Activated naive CD4-positive, alpha-beta T cell treated with anti-CD3 and anti-CD28 coated beads, Interleukin-2, amount 10 ng/mL, durations not matched to agents 7 days and 5 days (primary cell): ENCODE results near the gene TPCN1.

ENCODE experiments used
- CTCF ChIA-PET: fragments of 350-600 bp; sonication (Branson Sonifier 250); formaldehyde crosslinking; loops from one replicate; lab custom pipeline; 2021; ENCODE audit warnings: antibody characterized with exemption; lab: Charles Lee
- DNase-seq: peaks from one replicate; pipeline ENCODE4 v3.0.0-alpha.2; 2020
- H3K27ac Mint-ChIP-seq: one replicate; pipeline ENCODE4 v1.8.0; 2021; ENCODE audit warnings: mild to moderate bottlenecking, moderate library complexity, mixed read lengths
- H3K27me3 Mint-ChIP-seq: one replicate; pipeline ENCODE4 v1.8.0; 2021; ENCODE audit warnings: mild to moderate bottlenecking, mixed read lengths
- H3K36me3 Mint-ChIP-seq: one replicate; pipeline ENCODE4 v1.8.0; 2021; ENCODE audit warnings: mixed read lengths
- H3K4me1 Mint-ChIP-seq: one replicate; pipeline ENCODE4 v1.8.0; 2021; ENCODE audit warnings: mixed read lengths
- H3K4me3 Mint-ChIP-seq: one replicate; pipeline ENCODE4 v1.8.0; 2021; ENCODE audit warnings: mild to moderate bottlenecking, moderate library complexity, mixed read lengths
- H3K9me3 Mint-ChIP-seq: one replicate; pipeline ENCODE4 v1.8.0; 2021; ENCODE audit warnings: mixed read lengths

TPCN1 gene

GRCh38 chr12:113245695-113246477, 24.6 kb downstream of the TPCN1 start:
- Mint-ChIP-seq H3K36me3 (peaks cover 8% of the 10 kb centered on the region), H3K27ac (no peak overlapping the region), H3K27me3 (no peaks in the 10 kb centered on the region), H3K4me1 (peaks cover 6% of the 10 kb centered on the region), H3K4me3 (no peak overlapping the region), H3K9me3 (no peaks in the 10 kb centered on the region)
- CTCF ChIA-PET, result no interaction called here
- DNase-seq, result no peak

DNA sequence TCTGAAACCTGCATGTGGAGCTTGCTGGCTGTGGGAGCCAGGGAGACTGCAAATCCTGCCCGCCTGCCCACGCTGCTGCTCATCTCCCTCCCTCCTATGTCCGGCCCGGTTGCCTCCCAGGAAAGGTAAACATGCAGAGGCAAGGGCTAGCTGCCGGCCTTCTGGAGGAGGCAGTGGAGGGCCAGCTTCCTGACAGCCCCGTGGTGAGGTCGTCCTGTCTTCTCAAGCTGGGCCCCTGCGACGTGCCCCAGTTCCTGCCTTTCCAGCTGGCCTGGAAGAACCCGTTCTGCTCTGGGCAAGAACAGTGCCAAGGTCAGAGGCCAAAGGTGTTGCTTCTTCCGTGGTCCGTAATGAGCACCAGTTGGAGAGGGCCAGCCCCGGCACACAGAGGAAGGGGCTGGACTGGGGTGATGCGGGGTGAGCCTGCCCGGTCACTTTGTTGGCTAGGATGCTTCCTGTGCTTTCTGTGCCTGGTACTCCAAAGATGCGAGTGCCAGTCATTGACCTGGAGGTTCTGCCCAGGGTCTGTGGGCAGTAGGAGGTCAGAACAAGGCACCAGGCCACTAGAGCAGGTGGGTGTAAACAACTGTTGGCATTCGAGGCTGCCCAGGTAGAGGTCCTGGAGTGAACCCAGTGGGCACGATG, 25.3 kb downstream of the TPCN1 start:
- CTCF ChIA-PET, result no interaction called here
- Mint-ChIP-seq H3K4me1 (peaks cover 6% of the 10 kb centered on the region), H3K4me3 (no peak overlapping the region), H3K27me3 (no peaks in the 10 kb centered on the region), H3K27ac (peak overlapping the region; percentile 29), H3K36me3 (peaks cover 8% of the 10 kb centered on the region), H3K9me3 (no peaks in the 10 kb centered on the region)
- DNase-seq, result no peak

GRCh38 chr12:113247123-113248050, 26.1 kb downstream of the TPCN1 start:
- no peak for DNase-seq
- Mint-ChIP-seq H3K27ac (no peak overlapping the region), H3K27me3 (no peaks in the 10 kb centered on the region), H3K4me1 (peaks cover 6% of the 10 kb centered on the region), H3K4me3 (no peak overlapping the region), H3K36me3 (peaks cover 14% of the 10 kb centered on the region), H3K9me3 (peaks cover 2% of the 10 kb centered on the region)
- CTCF ChIA-PET, result no interaction called here

GRCh38 chr12:113248051-113248825, 27.0 kb downstream of the TPCN1 start:
- CTCF ChIA-PET, result no interaction called here
- DNase-seq, result no peak
- Mint-ChIP-seq H3K4me1 (peaks cover 6% of the 10 kb centered on the region), H3K27me3 (no peaks in the 10 kb centered on the region), H3K36me3 (peaks cover 19% of the 10 kb centered on the region), H3K27ac (no peak overlapping the region), H3K9me3 (peaks cover 3% of the 10 kb centered on the region), H3K4me3 (no peak overlapping the region)

GRCh38 chr12:113248842-113249435, 27.7 kb downstream of the TPCN1 start:
- CTCF ChIA-PET, result no interaction called here
- H3K4me1 Mint-ChIP-seq, result peaks cover 6% of the 10 kb centered on the region
- peaks cover 6% of the 10 kb centered on the region for H3K9me3 Mint-ChIP-seq
- H3K36me3 Mint-ChIP-seq, result peaks cover 25% of the 10 kb centered on the region
- H3K27me3 Mint-ChIP-seq, result no peaks in the 10 kb centered on the region
- no peak overlapping the region for H3K4me3 Mint-ChIP-seq
- DNase-seq, result no peak
- H3K27ac Mint-ChIP-seq, result no peak overlapping the region

- H3K27ac Mint-ChIP-seq, result no peak overlapping the region
- peaks cover 6% of the 10 kb centered on the region for H3K9me3 Mint-ChIP-seq
- H3K4me3 Mint-ChIP-seq, result no peak overlapping the region
- H3K4me1 Mint-ChIP-seq, result peaks cover 3% of the 10 kb centered on the region
- no peaks in the 10 kb centered on the region for H3K27me3 Mint-ChIP-seq
- H3K36me3 Mint-ChIP-seq, result peaks cover 23% of the 10 kb centered on the region
- DNase-seq, result no peak
- CTCF ChIA-PET, result no interaction called here
Measured at GRCh38 chr12:113249546-113249945, 28.3 kb downstream of the TPCN1 start.

DNA sequence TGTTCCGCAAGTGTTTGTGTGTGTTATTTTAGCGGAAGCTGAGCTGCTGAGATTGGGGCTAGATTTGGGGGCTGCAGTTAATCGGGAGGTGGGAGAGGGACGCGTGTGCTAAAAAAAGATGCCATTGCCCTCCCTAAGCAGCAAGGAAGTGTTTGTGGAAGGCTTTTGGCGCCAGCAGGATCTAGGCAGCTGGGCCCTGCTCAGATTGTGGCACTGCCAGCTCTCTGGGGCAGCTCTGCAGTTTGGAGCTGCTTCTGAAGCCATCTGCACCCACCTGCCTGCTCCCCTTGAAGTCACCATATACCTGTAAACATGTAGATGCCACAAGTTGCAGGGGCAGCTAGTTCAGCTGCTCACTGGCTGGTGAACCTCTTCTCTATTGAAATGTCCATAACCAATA, 28.8 kb downstream of the TPCN1 start:
- no peaks in the 10 kb centered on the region for H3K4me1 Mint-ChIP-seq
- H3K4me3 Mint-ChIP-seq, result no peak overlapping the region
- no peak for DNase-seq
- peaks cover 6% of the 10 kb centered on the region for H3K9me3 Mint-ChIP-seq
- CTCF ChIA-PET, result no interaction called here
- H3K36me3 Mint-ChIP-seq, result peaks cover 20% of the 10 kb centered on the region
- no peaks in the 10 kb centered on the region for H3K27me3 Mint-ChIP-seq
- H3K27ac Mint-ChIP-seq, result no peak overlapping the region

DNA sequence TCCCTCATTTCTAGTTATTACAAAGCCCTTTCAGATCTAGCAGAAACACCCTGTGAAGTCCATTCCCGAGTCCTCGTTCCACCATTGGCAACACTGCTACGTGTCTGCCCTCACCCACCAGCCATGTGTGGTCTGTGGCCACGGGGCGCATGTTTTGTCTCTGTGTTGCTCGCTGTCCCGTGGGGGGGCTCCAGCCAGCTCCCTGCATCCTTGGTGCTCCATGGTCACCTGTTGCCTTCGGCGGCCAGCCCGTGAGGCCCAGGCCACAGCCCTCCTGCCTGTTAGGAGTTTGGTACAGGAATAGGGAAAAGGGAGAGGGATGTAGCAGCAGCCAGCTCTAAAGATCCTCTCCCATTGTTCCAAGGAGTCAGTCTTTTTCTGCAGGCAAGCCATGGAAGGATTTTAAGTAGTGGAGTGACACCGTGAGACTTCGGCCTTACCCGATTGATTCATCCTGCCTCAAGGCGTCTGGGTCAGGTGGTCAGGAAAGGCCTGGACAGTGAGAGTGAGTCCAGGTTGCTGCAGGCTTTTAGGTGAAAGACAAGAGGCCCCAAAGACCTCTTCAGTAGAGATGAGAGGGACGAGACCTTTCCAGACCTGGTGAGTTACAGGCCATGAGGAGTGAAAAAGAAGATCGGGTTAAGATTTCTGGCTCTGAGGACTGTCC, 30.3 kb downstream of the TPCN1 start:
- Mint-ChIP-seq H3K9me3 (peaks cover 6% of the 10 kb centered on the region), H3K4me1 (no peaks in the 10 kb centered on the region), H3K4me3 (no peak overlapping the region), H3K27ac (no peak overlapping the region), H3K36me3 (peaks cover 20% of the 10 kb centered on the region), H3K27me3 (no peaks in the 10 kb centered on the region)
- DNase-seq, result no peak
- CTCF ChIA-PET, result no interaction called here

DNA sequence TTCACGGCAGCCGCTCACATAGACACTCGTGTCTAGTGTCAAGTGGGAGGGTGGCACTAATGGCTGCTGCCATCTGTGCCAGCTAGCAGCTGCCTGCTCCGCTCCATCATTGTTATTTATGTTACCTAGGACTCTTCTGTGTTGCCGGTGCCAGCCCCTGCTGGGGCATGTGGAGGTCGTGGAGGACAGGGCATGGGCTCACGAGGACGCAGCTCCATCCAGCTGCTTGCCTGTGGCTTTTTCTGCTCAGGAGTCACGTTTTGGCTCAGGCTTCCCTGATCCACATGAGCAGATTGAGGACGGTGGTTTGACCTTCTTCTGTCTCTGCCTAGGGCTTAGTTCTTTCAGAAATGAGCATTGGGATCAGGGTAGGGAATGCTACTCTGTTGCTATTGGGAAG, 31.2 kb downstream of the TPCN1 start:
- H3K36me3 Mint-ChIP-seq, result peaks cover 20% of the 10 kb centered on the region
- no peak overlapping the region for H3K4me3 Mint-ChIP-seq
- no peaks in the 10 kb centered on the region for H3K27me3 Mint-ChIP-seq
- H3K4me1 Mint-ChIP-seq, result no peaks in the 10 kb centered on the region
- H3K9me3 Mint-ChIP-seq, result peaks cover 6% of the 10 kb centered on the region
- no peak overlapping the region for H3K27ac Mint-ChIP-seq
- CTCF ChIA-PET, result no interaction called here
- DNase-seq, result no peak

- Mint-ChIP-seq H3K36me3 (peaks cover 20% of the 10 kb centered on the region), H3K4me1 (peaks cover 2% of the 10 kb centered on the region)
- CTCF ChIA-PET, result no interaction called here
Measured at GRCh38 chr12:113253532-113254285, 32.4 kb downstream of the TPCN1 start.

DNA sequence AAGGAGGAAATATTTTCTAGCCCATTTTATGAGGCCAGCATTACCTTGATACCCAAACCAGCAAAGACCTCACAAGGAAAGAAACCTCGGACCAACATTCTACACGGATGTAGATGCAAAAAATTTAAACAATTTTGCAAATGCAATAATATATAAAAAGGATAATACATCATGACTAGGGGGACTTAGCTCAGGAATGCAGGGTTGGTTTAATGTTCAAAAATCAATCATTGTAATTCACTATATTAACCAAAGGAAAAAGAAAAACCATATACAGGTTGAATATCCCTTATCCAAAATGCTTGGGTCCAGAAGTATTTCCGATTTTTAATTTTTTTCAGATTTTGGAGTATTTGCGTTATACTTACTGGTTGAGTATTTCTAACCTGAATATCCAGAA, 33.0 kb downstream of the TPCN1 start:
- no peak for DNase-seq
- peaks cover 5% of the 10 kb centered on the region for H3K4me1 Mint-ChIP-seq
- CTCF ChIA-PET, result interaction anchor here (0.5 kb wide), 1 partner anchor 123 kb away, joined by 3 read pairs; no protein-coding TSS in a partner anchor
- H3K36me3 Mint-ChIP-seq, result peaks cover 23% of the 10 kb centered on the region
- peaks cover 6% of the 10 kb centered on the region for H3K9me3 Mint-ChIP-seq
- no peaks in the 10 kb centered on the region for H3K27me3 Mint-ChIP-seq
- H3K4me3 Mint-ChIP-seq, result no peak overlapping the region
- H3K27ac Mint-ChIP-seq, result no peak overlapping the region

More at GRCh38 chr12:113253532-113254285, 32.4 kb downstream of the TPCN1 start:
- H3K4me3 Mint-ChIP-seq, result no peak overlapping the region
- no peaks in the 10 kb centered on the region for H3K27me3 Mint-ChIP-seq
- no peak overlapping the region for H3K27ac Mint-ChIP-seq
- no peak for DNase-seq
- H3K9me3 Mint-ChIP-seq, result peaks cover 6% of the 10 kb centered on the region

DNA sequence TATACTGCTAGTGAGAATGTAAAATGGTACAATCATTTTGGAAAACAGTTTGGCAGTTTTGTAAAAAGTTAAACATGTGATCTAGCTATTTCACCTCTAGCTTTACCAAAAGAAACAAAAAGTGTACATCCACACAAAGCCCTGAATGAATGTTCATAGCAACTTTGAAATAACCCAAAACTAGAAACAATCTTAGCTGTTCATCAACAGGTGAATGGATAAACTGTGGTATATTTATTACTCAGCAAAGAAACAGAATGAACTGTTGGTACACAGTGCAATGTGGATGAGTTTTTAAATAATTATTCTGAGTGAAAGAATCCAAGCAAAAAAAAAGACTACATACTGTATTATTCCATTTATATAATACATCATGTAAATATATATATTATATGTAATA, 36.3 kb downstream of the TPCN1 start:
- Mint-ChIP-seq H3K9me3 (peaks cover 3% of the 10 kb centered on the region), H3K4me1 (peaks cover 33% of the 10 kb centered on the region), H3K27me3 (no peaks in the 10 kb centered on the region), H3K27ac (no peak overlapping the region), H3K36me3 (peaks cover 21% of the 10 kb centered on the region), H3K4me3 (no peak overlapping the region)
- DNase-seq, result no peak
- CTCF ChIA-PET, result interaction anchor here (0.7 kb wide), 1 partner anchor 541 kb away, joined by 3 read pairs; no protein-coding TSS in a partner anchor
